Ishikawa (cell line): ENCODE results near the gene CHCHD1.

Experiments used
- CEBPB ChIP-seq: IDR thresholded peaks from 2 replicates; pipeline ENCODE4 v1.6.1; 2012
- CREB1 ChIP-seq: IDR thresholded peaks from 2 replicates; pipeline ENCODE4 v1.6.1; 2012; ENCODE audit warnings: low read depth
- EGR1 ChIP-seq: IDR thresholded peaks from 2 replicates; pipeline ENCODE4 v1.6.1; 2012
- EP300 ChIP-seq: IDR thresholded peaks from 2 replicates; pipeline ENCODE4 v1.6.1; 2012; ENCODE audit warnings: borderline replicate concordance
- FOXM1 ChIP-seq: IDR thresholded peaks from 2 replicates; pipeline ENCODE4 v1.6.1; 2012; ENCODE audit warnings: low read depth, borderline replicate concordance
- NFIC ChIP-seq: IDR thresholded peaks from 2 replicates; pipeline ENCODE4 v1.6.1; 2012
- RAD21 ChIP-seq: IDR thresholded peaks from 2 replicates; pipeline ENCODE4 v1.6.1; 2012; ENCODE audit warnings: low read depth
- TAF1 ChIP-seq: IDR thresholded peaks from 2 replicates; pipeline ENCODE4 v1.6.1; 2012; ENCODE audit warnings: low read depth, mild to moderate bottlenecking
- TCF12 ChIP-seq: IDR thresholded peaks from 2 replicates; pipeline ENCODE4 v1.6.1; 2012; ENCODE audit warnings: low read depth
- TEAD4 ChIP-seq: IDR thresholded peaks from 2 replicates; pipeline ENCODE4 v1.6.1; 2012
- USF1 ChIP-seq: IDR thresholded peaks from 2 replicates; pipeline ENCODE4 v1.6.1; 2012
- YY1 ChIP-seq: IDR thresholded peaks from 2 replicates; pipeline ENCODE4 v1.6.1; 2012; ENCODE audit warnings: low read depth
- ZBTB7A ChIP-seq: IDR thresholded peaks from 2 replicates; pipeline ENCODE4 v1.6.1; 2012; ENCODE audit warnings: low read depth
- TF ChIP-seq, protein P1 (sequence below): IDR thresholded peaks from 2 replicates; pipeline ENCODE4 v1.6.1; 2012
- TF ChIP-seq, protein P2 (sequence below): IDR thresholded peaks from 2 replicates; pipeline ENCODE4 v1.6.1; 2012; ENCODE audit warnings: low read depth, mild to moderate bottlenecking

Gene CHCHD1

DNA sequence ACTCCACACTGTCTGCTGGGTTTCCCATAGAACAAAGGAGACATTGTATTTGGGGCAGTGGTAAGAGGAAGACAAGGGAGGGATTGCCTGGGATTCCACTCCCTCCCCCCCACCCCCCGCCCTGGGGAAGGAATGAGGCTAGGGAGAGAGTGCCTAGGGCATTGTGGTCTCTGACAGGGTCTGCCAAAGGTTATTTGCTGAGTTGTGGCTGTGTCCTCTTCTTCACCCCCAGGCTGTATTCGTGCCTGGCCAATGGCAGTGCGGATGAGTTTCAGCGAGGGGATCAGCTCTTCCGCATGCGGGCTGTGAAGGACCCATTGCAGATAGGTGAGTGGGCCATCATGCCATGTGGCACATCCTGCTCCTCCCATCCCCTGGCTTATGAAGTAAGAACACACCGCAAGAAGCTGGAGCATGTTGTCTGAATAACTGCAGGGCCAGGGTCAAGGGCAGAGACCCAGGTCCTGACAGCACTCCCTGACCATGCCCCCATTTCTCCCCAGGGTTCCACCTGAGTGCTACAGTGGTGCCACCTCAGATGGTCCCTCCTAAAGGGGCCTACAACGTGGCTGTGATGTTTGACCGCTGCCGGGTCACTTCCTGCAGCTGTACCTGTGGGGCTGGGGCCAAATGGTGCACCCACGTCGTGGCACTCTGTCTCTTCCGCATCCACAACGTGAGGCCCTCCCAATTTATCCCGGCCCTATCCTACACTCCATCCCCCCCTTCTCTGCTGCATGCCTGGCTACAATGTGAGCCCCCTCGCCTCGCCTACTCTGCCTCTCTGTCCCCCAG is 7.2 kb downstream of the CHCHD1 start:
- TF ChIP-seq RAD21 = no peak
- no peak for TF ChIP-seq TEAD4
- no peak for TF ChIP-seq ZBTB7A
- TF ChIP-seq USF1 = no peak
- TF ChIP-seq EGR1 = no peak
- TF ChIP-seq CEBPB = no peak
- TF ChIP-seq, protein P1, sequence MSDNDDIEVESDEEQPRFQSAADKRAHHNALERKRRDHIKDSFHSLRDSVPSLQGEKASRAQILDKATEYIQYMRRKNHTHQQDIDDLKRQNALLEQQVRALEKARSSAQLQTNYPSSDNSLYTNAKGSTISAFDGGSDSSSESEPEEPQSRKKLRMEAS = no peak
- TF ChIP-seq TCF12 = no peak
- no peak for TF ChIP-seq TAF1
- TF ChIP-seq, protein P2, sequence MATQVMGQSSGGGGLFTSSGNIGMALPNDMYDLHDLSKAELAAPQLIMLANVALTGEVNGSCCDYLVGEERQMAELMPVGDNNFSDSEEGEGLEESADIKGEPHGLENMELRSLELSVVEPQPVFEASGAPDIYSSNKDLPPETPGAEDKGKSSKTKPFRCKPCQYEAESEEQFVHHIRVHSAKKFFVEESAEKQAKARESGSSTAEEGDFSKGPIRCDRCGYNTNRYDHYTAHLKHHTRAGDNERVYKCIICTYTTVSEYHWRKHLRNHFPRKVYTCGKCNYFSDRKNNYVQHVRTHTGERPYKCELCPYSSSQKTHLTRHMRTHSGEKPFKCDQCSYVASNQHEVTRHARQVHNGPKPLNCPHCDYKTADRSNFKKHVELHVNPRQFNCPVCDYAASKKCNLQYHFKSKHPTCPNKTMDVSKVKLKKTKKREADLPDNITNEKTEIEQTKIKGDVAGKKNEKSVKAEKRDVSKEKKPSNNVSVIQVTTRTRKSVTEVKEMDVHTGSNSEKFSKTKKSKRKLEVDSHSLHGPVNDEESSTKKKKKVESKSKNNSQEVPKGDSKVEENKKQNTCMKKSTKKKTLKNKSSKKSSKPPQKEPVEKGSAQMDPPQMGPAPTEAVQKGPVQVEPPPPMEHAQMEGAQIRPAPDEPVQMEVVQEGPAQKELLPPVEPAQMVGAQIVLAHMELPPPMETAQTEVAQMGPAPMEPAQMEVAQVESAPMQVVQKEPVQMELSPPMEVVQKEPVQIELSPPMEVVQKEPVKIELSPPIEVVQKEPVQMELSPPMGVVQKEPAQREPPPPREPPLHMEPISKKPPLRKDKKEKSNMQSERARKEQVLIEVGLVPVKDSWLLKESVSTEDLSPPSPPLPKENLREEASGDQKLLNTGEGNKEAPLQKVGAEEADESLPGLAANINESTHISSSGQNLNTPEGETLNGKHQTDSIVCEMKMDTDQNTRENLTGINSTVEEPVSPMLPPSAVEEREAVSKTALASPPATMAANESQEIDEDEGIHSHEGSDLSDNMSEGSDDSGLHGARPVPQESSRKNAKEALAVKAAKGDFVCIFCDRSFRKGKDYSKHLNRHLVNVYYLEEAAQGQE = no peak
- TF ChIP-seq FOXM1 = no peak
- no peak for TF ChIP-seq YY1
- TF ChIP-seq CREB1 = no peak
- no peak for TF ChIP-seq NFIC
- no peak for TF ChIP-seq EP300

GRCh38 chr10:73789659-73790055 is 7.8 kb downstream of the CHCHD1 start:
- TF ChIP-seq, protein P1 = no peak
- TF ChIP-seq EP300 (no peak), TEAD4 (no peak), NFIC (no peak), CREB1 (no peak), TCF12 (no peak), ZBTB7A (no peak), YY1 (no peak), CEBPB (no peak), EGR1 (no peak)
- TF ChIP-seq, protein P2 = no peak

DNA sequence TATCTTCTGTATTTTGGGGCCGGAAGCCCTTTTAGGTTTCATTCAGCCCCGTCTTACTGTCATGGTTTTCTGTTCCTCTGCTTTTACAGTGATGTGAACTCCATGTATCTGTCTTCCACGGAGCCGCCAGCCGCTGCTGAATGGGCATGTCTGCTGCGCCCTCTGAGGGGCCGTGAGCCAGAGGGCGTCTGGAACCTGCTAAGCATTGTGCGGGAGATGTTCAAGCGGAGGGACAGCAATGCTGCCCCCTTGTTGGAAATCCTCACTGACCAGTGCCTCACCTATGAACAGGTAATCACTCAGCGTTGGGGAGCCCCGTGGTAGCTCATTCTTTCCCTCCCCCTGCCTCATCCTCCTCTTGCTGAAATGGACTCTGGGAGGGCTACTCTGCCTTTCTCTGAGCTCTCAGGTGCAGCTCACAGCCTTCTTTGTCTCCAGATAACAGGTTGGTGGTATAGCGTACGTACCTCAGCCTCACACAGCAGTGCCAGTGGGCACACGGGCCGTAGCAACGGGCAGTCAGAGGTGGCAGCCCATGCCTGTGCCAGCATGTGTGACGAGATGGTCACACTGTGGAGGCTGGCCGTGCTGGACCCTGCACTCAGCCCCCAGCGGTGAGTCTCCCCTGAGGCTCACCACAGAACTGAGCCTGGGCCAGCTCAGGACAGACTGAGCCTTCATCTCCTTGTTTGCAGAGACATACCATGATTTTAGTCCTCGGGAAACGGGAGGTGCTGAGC is 9.2 kb downstream of the CHCHD1 start:
- TF ChIP-seq RAD21 = no peak
- no peak for TF ChIP-seq FOXM1
- TF ChIP-seq ZBTB7A = no peak
- no peak for TF ChIP-seq CREB1
- TF ChIP-seq YY1 = no peak
- no peak for TF ChIP-seq TCF12
- no peak for TF ChIP-seq TEAD4
- TF ChIP-seq, protein P2 = no peak
- TF ChIP-seq NFIC = no peak
- TF ChIP-seq EP300 = no peak
- no peak for TF ChIP-seq TAF1
- TF ChIP-seq, protein P1 = no peak

DNA sequence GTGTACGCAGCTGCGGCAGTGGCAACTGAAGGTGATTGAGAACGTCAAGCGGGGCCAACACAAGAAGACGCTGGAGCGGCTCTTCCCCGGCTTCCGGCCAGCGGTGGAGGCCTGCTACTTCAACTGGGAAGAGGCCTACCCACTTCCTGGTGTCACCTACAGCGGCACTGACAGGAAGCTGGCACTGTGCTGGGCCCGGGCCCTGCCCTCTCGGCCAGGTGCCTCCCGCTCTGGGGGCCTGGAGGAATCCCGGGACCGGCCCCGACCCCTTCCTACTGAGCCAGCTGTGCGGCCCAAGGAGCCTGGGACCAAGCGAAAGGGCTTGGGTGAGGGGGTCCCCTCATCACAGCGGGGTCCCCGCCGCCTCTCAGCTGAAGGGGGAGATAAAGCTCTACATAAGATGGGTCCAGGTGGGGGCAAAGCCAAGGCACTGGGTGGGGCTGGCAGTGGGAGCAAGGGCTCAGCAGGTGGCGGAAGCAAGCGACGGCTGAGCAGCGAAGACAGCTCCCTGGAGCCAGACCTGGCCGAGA is 10.1 kb downstream of the CHCHD1 start:
- TF ChIP-seq EGR1 (no peak), NFIC (no peak)
- TF ChIP-seq, protein P1 = no peak
